ENCODE data around the gene C3.

C3 gene

DNA sequence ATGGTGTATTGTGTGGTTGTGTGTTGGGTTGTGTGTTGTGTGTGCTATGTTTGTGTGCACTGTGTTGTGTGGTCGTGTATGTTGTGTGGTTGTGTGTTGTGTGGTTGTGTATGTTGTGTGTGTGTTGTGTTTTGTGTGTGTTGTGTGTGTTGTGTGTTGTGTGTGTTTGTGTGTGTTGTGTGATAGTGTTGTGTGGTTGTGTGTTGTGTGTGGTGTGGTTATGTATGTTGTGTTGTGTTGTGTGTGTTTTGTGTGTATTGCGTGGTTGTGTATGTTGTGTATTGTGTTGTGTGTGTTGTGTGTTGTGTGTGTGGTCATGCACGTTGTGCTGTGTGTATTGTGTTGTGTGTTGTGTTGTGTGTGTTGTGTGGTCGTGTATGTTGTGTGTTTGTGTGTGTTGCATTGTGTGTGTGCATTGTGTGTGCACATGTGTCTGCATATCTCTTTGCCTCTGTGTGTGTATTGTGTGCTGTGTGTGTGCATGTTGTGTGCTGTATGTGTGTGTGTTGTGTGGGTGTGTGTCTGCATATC, 2.9 kb downstream of the C3 start:
- no peak for DNase-seq (ENCODE audit: low read depth in 2 of 2)
- TF ChIP-seq, protein P1, sequence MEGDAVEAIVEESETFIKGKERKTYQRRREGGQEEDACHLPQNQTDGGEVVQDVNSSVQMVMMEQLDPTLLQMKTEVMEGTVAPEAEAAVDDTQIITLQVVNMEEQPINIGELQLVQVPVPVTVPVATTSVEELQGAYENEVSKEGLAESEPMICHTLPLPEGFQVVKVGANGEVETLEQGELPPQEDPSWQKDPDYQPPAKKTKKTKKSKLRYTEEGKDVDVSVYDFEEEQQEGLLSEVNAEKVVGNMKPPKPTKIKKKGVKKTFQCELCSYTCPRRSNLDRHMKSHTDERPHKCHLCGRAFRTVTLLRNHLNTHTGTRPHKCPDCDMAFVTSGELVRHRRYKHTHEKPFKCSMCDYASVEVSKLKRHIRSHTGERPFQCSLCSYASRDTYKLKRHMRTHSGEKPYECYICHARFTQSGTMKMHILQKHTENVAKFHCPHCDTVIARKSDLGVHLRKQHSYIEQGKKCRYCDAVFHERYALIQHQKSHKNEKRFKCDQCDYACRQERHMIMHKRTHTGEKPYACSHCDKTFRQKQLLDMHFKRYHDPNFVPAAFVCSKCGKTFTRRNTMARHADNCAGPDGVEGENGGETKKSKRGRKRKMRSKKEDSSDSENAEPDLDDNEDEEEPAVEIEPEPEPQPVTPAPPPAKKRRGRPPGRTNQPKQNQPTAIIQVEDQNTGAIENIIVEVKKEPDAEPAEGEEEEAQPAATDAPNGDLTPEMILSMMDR (IDR thresholded peaks at IDR 0.05; ENCODE audit: low read depth, low read length): no peak

GRCh38 chr19:6717036-6717435, 3.4 kb downstream of the C3 start:
- H3K4me3 ChIP-seq (replicated peaks in 1 of 2; ENCODE audit: low read depth in 2 of 2, low read length in 2 of 2): no peak overlapping the region
- no peak for DNase-seq (ENCODE audit: low read depth in 2 of 2)
- TF ChIP-seq, protein P1 (IDR thresholded peaks at IDR 0.05; ENCODE audit: low read depth, low read length): no peak

More for the DNA sequence above, 2.9 kb downstream of the C3 start:
- no peak overlapping the region for H3K4me3 ChIP-seq (replicated peaks in 1 of 2; ENCODE audit: low read depth in 2 of 2, low read length in 2 of 2)

GRCh38 chr19:6716610-6716970, 3.9 kb downstream of the C3 start:
- DNase-seq (ENCODE audit: low read depth in 2 of 2): no peak
- H3K4me3 ChIP-seq (replicated peaks in 1 of 2; ENCODE audit: low read depth in 2 of 2, low read length in 2 of 2): no peak overlapping the region
- TF ChIP-seq, protein P1 (IDR thresholded peaks at IDR 0.05; ENCODE audit: low read depth, low read length): no peak

DNA sequence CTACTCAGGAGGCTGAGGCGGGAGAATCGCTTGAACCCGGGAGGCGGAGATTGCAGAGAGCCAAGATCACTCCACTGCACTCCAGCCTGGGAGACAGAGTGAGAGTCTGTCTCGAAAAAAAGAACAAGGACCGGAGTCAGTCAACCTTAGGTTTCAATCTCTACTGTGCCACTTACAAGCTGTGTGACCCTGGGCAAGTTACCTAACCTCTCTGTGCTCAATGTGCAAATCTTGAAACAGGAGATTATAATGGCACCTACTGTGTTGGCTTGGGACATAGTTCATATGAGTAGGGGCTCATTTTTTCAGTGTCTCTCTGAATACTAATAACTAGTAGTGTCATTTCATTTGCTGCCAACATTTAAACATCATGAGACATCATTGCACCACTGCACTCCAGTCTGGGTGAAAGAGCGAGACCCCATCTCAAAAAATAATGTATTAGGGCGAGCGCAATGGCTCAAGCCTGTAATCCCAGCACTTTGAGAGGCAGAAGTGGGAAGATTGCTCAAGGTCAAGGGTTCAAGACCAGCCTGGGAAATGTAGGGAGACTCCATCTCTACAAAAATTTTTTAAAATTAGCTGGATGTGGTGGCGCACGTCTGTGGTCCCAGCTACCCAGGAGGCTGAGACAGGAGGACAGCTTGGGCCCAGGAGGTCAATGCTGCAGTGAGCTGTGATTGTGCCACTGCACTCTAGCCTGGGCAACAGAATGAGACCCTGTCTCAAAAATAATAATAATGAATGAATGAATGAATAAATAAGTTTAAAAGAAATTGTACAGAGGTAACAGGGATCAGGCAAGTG, 5.5 kb downstream of the C3 start:
- DNase-seq (ENCODE audit: low read depth in 2 of 2): no peak
- TF ChIP-seq, protein P1 (IDR thresholded peaks at IDR 0.05; ENCODE audit: low read depth, low read length): no peak
- H3K4me3 ChIP-seq (replicated peaks in 1 of 2; ENCODE audit: low read depth in 2 of 2, low read length in 2 of 2): no peak overlapping the region

GRCh38 chr19:6713773-6714692, 6.4 kb downstream of the C3 start:
- DNase-seq (ENCODE audit: low read depth in 2 of 2): no peak
- TF ChIP-seq, protein P1 (IDR thresholded peaks at IDR 0.05; ENCODE audit: low read depth, low read length): no peak
- H3K4me3 ChIP-seq (replicated peaks in 1 of 2; ENCODE audit: low read depth in 2 of 2, low read length in 2 of 2): no peak overlapping the region

- TF ChIP-seq, protein P1 (IDR thresholded peaks at IDR 0.05; ENCODE audit: low read depth, low read length): no peak
- no peak overlapping the region for H3K4me3 ChIP-seq (replicated peaks in 1 of 2; ENCODE audit: low read depth in 2 of 2, low read length in 2 of 2)
- no peak for DNase-seq (ENCODE audit: low read depth in 2 of 2)
These were observed 7.5 kb downstream of the C3 start for GRCh38 chr19:6712692-6713670.
